H1 (cell line): Measurements from ENCODE around the gene MYLK3. TPM values are rescaled to one million over a fixed set of nuclear protein-coding genes. Genes with fewer than 3 reads are reported as not detected.

Experiments used
- CEBPB ChIP-seq: IDR thresholded peaks from 2 replicates; pipeline ENCODE4 v1.6.1; 2012; ENCODE audit warnings: low read depth, low read length
- CHD2 ChIP-seq: IDR thresholded peaks from 2 replicates; pipeline ENCODE4 v1.6.1; 2012; ENCODE audit warnings: low read length, improper control_type of control experiment
- EP300 ChIP-seq, 2 experiments: IDR thresholded peaks; 1 replicate in 1 of 2; 2 replicates in 1 of 2; pipeline ENCODE4 v1.6.1; 2011 to 2012; ENCODE audit warnings: low read depth in 2 of 2, low read length in 2 of 2, mild to moderate bottlenecking in 2 of 2, borderline replicate concordance in 1 of 2, inconsistent platforms in 1 of 2, moderate library complexity in 1 of 2
- GTF2F1 ChIP-seq: IDR thresholded peaks from 2 replicates; pipeline ENCODE4 v1.6.1; 2012; ENCODE audit warnings: low read depth, low read length, improper control_type of control experiment, borderline replicate concordance
- HDAC6 ChIP-seq: IDR thresholded peaks from one replicate; pipeline ENCODE4 v1.7.1; 2012; ENCODE audit warnings: low read depth, mild to moderate bottlenecking, inconsistent platforms, low read length, moderate library complexity
- MAFK ChIP-seq: IDR thresholded peaks from 2 replicates; pipeline ENCODE4 v1.6.1; 2012; ENCODE audit warnings: low read depth, mild to moderate bottlenecking, improper control_type of control experiment, low read length
- PHF8 ChIP-seq: fragments of 200-600 bp; sonication (generic); conservative IDR thresholded peaks from 2 replicates; pipeline ENCODE4 v1.7.1; 2012; ENCODE audit warnings: low read depth, mild to moderate bottlenecking, inconsistent platforms, low read length, moderate library complexity
- POLR2AphosphoS5 ChIP-seq: IDR thresholded peaks from 2 replicates; pipeline ENCODE4 v1.6.1; 2011; ENCODE audit warnings: low read depth, low read length
- SIN3A ChIP-seq, 2 experiments: IDR thresholded peaks in 1 of 2; conservative IDR thresholded peaks in 1 of 2; 2 replicates each; pipeline ENCODE4 v1.6.1; 2011 to 2012; ENCODE audit warnings: low read length in 2 of 2, improper control_type of control experiment in 1 of 2, low read depth in 1 of 2, mild to moderate bottlenecking in 1 of 2
- SIRT6 ChIP-seq: IDR thresholded peaks from one replicate; pipeline ENCODE4 v1.7.1; 2012; ENCODE audit warnings: low read length, inconsistent platforms
- SUZ12 ChIP-seq: fragments of 200-600 bp; sonication (generic); IDR thresholded peaks from 2 replicates; pipeline ENCODE4 v1.6.1; 2012; ENCODE audit warnings: mild to moderate bottlenecking, inconsistent platforms, low read length, moderate library complexity, mixed read lengths
- YY1 ChIP-seq: IDR thresholded peaks from 2 replicates; pipeline ENCODE4 v1.6.1; 2011; ENCODE audit warnings: low read depth, mild to moderate bottlenecking, low read length
- polyA plus RNA-seq, 7 experiments: library from polyadenylated mRNA; depleted of rRNA in 3 of 7; stranded (reverse) in 5 of 7; unstranded in 2 of 7; fragments of >200 nt in 5 of 7; fragments of 200-250 nt in 2 of 7; gene quantifications; 1 replicate in 5 of 7; 2 replicates in 1 of 7; 4 replicates in 1 of 7; pipeline versions ENCODE4 v1.2.1 to v1.2.3, GENCODE V29; 2011 to 2013; ENCODE audit warnings: missing spikeins in 2 of 7, mixed read lengths in 2 of 7
- total RNA-seq: library from RNA; stranded (reverse); fragmentation: NEBNext Ultra II Directional; extraction: Animal tissue kit (Norgen Biotek cat#: 25700); gene quantifications from 2 replicates; pipeline ENCODE4 v1.2.1, GENCODE V29; 2021
- TF ChIP-seq, protein P1 (sequence below): fragments of 300-600 bp; sonication (generic); IDR thresholded peaks from 2 replicates; pipeline ENCODE4 v1.7.1; 2012; ENCODE audit warnings: low read length, moderate library complexity, mild to moderate bottlenecking, inconsistent platforms; ENCODE audit not compliant: insufficient replicate concordance

MYLK3 gene
- total and polyA plus RNA-seq, 2 of the 8 experiments (the other 6 are each of a cell fraction or from before 2014, with no cell fraction given): 0.14 to 0.35 TPM

DNA sequence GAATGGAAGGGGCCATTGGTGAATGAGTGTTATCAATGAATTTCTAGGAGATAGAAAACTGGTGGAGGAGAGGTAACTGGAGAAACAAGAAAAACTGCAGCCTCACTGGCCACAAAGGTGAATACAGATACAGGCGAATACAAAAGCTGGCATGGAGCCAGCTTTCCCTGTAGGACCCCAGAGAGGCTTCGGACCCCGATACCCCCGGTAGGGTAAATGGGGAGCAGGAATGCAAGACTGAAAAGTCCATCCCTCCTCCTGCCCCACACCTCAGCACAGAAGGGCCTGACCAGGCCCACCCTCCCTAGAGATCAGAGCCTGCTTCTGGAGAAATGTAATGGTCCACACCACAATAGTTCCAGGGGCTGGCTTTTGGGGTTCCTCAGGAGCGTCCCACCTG, 4.9 kb upstream of the MYLK3 start (continued):
- TF ChIP-seq, protein P1, sequence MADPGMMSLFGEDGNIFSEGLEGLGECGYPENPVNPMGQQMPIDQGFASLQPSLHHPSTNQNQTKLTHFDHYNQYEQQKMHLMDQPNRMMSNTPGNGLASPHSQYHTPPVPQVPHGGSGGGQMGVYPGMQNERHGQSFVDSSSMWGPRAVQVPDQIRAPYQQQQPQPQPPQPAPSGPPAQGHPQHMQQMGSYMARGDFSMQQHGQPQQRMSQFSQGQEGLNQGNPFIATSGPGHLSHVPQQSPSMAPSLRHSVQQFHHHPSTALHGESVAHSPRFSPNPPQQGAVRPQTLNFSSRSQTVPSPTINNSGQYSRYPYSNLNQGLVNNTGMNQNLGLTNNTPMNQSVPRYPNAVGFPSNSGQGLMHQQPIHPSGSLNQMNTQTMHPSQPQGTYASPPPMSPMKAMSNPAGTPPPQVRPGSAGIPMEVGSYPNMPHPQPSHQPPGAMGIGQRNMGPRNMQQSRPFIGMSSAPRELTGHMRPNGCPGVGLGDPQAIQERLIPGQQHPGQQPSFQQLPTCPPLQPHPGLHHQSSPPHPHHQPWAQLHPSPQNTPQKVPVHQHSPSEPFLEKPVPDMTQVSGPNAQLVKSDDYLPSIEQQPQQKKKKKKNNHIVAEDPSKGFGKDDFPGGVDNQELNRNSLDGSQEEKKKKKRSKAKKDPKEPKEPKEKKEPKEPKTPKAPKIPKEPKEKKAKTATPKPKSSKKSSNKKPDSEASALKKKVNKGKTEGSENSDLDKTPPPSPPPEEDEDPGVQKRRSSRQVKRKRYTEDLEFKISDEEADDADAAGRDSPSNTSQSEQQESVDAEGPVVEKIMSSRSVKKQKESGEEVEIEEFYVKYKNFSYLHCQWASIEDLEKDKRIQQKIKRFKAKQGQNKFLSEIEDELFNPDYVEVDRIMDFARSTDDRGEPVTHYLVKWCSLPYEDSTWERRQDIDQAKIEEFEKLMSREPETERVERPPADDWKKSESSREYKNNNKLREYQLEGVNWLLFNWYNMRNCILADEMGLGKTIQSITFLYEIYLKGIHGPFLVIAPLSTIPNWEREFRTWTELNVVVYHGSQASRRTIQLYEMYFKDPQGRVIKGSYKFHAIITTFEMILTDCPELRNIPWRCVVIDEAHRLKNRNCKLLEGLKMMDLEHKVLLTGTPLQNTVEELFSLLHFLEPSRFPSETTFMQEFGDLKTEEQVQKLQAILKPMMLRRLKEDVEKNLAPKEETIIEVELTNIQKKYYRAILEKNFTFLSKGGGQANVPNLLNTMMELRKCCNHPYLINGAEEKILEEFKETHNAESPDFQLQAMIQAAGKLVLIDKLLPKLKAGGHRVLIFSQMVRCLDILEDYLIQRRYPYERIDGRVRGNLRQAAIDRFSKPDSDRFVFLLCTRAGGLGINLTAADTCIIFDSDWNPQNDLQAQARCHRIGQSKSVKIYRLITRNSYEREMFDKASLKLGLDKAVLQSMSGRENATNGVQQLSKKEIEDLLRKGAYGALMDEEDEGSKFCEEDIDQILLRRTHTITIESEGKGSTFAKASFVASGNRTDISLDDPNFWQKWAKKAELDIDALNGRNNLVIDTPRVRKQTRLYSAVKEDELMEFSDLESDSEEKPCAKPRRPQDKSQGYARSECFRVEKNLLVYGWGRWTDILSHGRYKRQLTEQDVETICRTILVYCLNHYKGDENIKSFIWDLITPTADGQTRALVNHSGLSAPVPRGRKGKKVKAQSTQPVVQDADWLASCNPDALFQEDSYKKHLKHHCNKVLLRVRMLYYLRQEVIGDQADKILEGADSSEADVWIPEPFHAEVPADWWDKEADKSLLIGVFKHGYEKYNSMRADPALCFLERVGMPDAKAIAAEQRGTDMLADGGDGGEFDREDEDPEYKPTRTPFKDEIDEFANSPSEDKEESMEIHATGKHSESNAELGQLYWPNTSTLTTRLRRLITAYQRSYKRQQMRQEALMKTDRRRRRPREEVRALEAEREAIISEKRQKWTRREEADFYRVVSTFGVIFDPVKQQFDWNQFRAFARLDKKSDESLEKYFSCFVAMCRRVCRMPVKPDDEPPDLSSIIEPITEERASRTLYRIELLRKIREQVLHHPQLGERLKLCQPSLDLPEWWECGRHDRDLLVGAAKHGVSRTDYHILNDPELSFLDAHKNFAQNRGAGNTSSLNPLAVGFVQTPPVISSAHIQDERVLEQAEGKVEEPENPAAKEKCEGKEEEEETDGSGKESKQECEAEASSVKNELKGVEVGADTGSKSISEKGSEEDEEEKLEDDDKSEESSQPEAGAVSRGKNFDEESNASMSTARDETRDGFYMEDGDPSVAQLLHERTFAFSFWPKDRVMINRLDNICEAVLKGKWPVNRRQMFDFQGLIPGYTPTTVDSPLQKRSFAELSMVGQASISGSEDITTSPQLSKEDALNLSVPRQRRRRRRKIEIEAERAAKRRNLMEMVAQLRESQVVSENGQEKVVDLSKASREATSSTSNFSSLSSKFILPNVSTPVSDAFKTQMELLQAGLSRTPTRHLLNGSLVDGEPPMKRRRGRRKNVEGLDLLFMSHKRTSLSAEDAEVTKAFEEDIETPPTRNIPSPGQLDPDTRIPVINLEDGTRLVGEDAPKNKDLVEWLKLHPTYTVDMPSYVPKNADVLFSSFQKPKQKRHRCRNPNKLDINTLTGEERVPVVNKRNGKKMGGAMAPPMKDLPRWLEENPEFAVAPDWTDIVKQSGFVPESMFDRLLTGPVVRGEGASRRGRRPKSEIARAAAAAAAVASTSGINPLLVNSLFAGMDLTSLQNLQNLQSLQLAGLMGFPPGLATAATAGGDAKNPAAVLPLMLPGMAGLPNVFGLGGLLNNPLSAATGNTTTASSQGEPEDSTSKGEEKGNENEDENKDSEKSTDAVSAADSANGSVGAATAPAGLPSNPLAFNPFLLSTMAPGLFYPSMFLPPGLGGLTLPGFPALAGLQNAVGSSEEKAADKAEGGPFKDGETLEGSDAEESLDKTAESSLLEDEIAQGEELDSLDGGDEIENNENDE: no peak
- TF ChIP-seq MAFK (no peak), SIN3A (conservative IDR thresholded peaks at IDR 0.05 in 1 of 2, IDR thresholded peaks at IDR 0.05 in 1 of 2; ENCODE audit: low read depth in 1 of 2, low read length in 2 of 2) (no peak), GTF2F1 (no peak), CHD2 (no peak), SUZ12 (no peak), YY1 (no peak), EP300 (IDR thresholded peaks at IDR 0.05; ENCODE audit: borderline replicate concordance in 1 of 2, low read depth in 2 of 2, low read length in 2 of 2) (no peak), HDAC6 (no peak), POLR2AphosphoS5 (no peak), PHF8 (no peak), SIRT6 (no peak), CEBPB (no peak)
